ENCODE measurements around the gene ZMYND19. TPM values are rescaled to one million over a fixed set of nuclear protein-coding genes. Genes with fewer than 3 reads are reported as not detected.

Gene ZMYND19
- total and polyA plus RNA-seq, 2 of the 8 experiments (the other 6 are each of a cell fraction or from before 2014, with no cell fraction given), result 42.4 to 58.7 TPM

DNA sequence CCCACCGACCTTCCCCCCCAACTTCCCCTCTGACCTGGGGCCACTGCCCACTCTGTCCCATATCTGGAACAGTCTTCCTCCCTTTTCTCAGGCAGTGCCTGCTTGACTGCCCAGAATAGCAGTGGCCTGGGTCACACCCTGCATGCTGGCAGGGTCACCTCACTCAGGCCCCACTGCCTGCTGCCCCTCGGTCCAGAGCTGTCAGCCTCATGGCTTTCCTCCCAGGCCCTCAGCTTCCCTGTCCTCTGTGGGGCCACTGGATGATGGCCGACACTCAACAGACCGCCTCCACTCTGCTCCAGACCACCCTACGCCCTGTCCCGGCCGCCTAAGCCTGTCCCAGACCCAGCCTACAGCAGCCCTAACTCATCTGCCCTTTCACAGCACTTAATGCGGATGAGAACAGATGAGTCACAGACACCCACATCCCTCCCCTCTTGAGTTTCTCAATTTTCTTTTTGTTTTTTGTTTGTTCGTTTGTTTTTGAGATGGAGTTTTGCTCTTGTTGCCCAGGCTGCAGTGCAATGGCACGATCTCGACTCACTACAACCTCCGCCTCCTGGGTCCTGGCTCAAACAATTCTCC, 46.0 kb downstream of the ZMYND19 start:
- no peak for FAIRE-seq
- no peak for DNase-seq (ENCODE audit: low read depth in 1 of 2, low spot score in 2 of 2)
- Histone ChIP-seq H3K4me3 (ENCODE audit: extremely low read depth in 1 of 4, insufficient read depth in 2 of 4, low read depth in 3 of 4, low read length in 4 of 4) (no peak overlapping the region), H3K56ac (replicated peaks; ENCODE audit: insufficient read length, low read depth, low read length) (no peak overlapping the region), H2AFZ (ENCODE audit: low read length) (no peak overlapping the region), H3K23me2 (ENCODE audit: low read depth, low read length) (no peaks in the 10 kb centered on the region), H4K20me1 (replicated peaks in 1 of 2; ENCODE audit: control insufficient read depth in 1 of 2, insufficient read depth in 2 of 2, low read length in 2 of 2) (peaks cover 0 to 1% of the 10 kb centered on the region in 2 experiments), H3K9ac (replicated peaks in 1 of 4; ENCODE audit: extremely low read depth in 1 of 4, low read depth in 3 of 4, low read length in 3 of 4) (no peak overlapping the region), H3K79me1 (ENCODE audit: low read depth, low read length) (no peaks in the 10 kb centered on the region), H2BK5ac (ENCODE audit: low read depth, low read length) (no peak overlapping the region), H3K27ac (ENCODE audit: low read depth, low read length) (no peak overlapping the region), H2BK12ac (ENCODE audit: low read depth, low read length) (no peak overlapping the region), H3K27me3 (replicated peaks in 1 of 4; ENCODE audit: control insufficient read depth in 3 of 4, extremely low read depth in 1 of 4, insufficient read depth in 3 of 4, low read length in 3 of 4) (no peaks in the 10 kb centered on the region), H4K8ac (ENCODE audit: extremely low read depth, insufficient read depth, low read length) (peak overlapping the region; percentile 22; the same call in 1 of the 2 replicates), H3K4me1 (replicated peaks in 1 of 4; ENCODE audit: control insufficient read depth in 3 of 4, insufficient read depth in 4 of 4, low read length in 3 of 4) (no peaks in the 10 kb centered on the region; a peak in 1 of 7 replicates), H3K9me3 (ENCODE audit: insufficient read depth in 2 of 2, low read depth in 1 of 2, low read length in 1 of 2) (peaks cover 7 to 12% of the 10 kb centered on the region in 2 experiments; a peak in 3 of 4 replicates), H2BK20ac (ENCODE audit: low read length) (no peak overlapping the region), H2BK15ac (ENCODE audit: low read length) (no peak overlapping the region), H3K4me2 (ENCODE audit: insufficient read depth in 1 of 2, low read depth in 2 of 2, low read length in 2 of 2) (no peak overlapping the region), H2AK5ac (ENCODE audit: low read depth, low read length) (no peak overlapping the region), H3K18ac (ENCODE audit: extremely low read depth, low read length) (no peak overlapping the region), H4K91ac (replicated peaks; ENCODE audit: insufficient read length, low read length) (no peak overlapping the region), H3K23ac (ENCODE audit: insufficient read length) (no peak overlapping the region), H3K4ac (replicated peaks; ENCODE audit: insufficient read length, low read depth, low read length) (no peak overlapping the region), H2BK120ac (replicated peaks; ENCODE audit: low read depth, low read length) (no peak overlapping the region), H3K14ac (ENCODE audit: insufficient read length) (no peak overlapping the region), H3K36me3 (ENCODE audit: control insufficient read depth in 2 of 4, insufficient read depth in 4 of 4, low read length in 3 of 4) (no peaks in the 10 kb centered on the region), H3K79me2 (ENCODE audit: control insufficient read depth in 1 of 2, insufficient read depth in 2 of 2, low read length in 2 of 2) (no peaks in the 10 kb centered on the region), H4K5ac (ENCODE audit: insufficient read length, low read depth, low read length) (no peak overlapping the region)
- ChIA-PET POLR2A (ENCODE audit: partially characterized antibody) (interaction anchor here (2.5 kb wide), 1 partner anchor 8 kb away, joined by 7 read pairs; the partner anchor contains the start of gene MRPL41), CTCF (ENCODE audit: partially characterized antibody) (interaction anchor here (2.4 kb wide), 1 partner anchor 9 kb away, joined by 13 read pairs; no protein-coding TSS in a partner anchor)
- 90% methylated on average over 12 of the region's 12 CpGs; no CpG with 5 or more reads in 1 of the 2 experiments for WGBS, 2 experiments (ENCODE audit: extremely low coverage in 1 of 2, insufficient coverage in 1 of 2, insufficient read length in 1 of 2, insufficient replicate concordance in 2 of 2, low coverage in 1 of 2, low lambda C conversion rate in 2 of 2, missing lambda C conversion rate in 1 of 2)
- TF ChIP-seq, protein P1, sequence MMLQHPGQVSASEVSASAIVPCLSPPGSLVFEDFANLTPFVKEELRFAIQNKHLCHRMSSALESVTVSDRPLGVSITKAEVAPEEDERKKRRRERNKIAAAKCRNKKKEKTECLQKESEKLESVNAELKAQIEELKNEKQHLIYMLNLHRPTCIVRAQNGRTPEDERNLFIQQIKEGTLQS (IDR thresholded peaks at IDR 0.05; ENCODE audit: insufficient read depth, low read depth, low read length), result no peak
- TF ChIP-seq PHF8 (conservative IDR thresholded peaks at IDR 0.05; ENCODE audit: low read depth, low read length), result no peak
- TF ChIP-seq BCL11A (IDR thresholded peaks at IDR 0.05; ENCODE audit: low read depth in 2 of 2, low read length in 2 of 2), result no peak
- TF ChIP-seq TEAD4 (IDR thresholded peaks at IDR 0.05; ENCODE audit: low read depth, low read length), result no peak
- TF ChIP-seq MAFK (IDR thresholded peaks at IDR 0.05; ENCODE audit: low read depth, low read length), result no peak
- TF ChIP-seq CBX5 (IDR thresholded peaks at IDR 0.05; ENCODE audit: low read depth, low read length), result no peak
- no peak for TF ChIP-seq BRCA1 (IDR thresholded peaks at IDR 0.05; ENCODE audit: low read depth, low read length)

Data from H1 (cell line).